D721Med (cell line): ENCODE measurements around the gene ERGIC1.

ENCODE experiments used
- DNase-seq: peaks from one replicate; pipeline ENCODE4 v3.0.0; 2011; ENCODE audit warnings: low spot score; ENCODE audit not compliant: insufficient read length
- FAIRE-seq: peaks from 2 replicates; lab custom pipeline; 2011; peaks lifted over from hg19 to GRCh38; lab: Jason Lieb, UNC
- TF ChIP-seq, protein P1 (sequence below): IDR thresholded peaks from 2 replicates; pipeline ENCODE4 v1.5.1; 2012; ENCODE audit warnings: mild to moderate bottlenecking, control low read depth; ENCODE audit not compliant: insufficient read depth; ENCODE audit errors: missing control alignments

ERGIC1 gene

DNA sequence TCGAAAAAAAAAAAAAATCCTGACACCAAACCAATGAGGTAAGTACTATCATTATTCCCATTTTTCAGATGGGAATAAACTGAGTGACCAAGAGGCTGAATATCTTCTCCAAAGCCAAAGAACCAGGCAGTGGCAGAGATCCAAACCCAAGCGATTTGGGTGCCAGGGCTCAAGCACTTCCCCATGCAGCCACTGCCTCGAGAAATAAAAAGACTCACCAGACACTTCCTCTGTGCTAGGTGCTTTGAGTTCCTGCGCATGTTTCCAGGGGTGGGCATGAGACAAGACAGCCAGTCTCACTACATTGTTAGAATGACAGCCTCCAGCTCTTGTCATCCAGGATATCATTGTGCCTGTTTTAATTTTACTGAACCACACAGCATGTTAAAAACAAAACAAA lies 122.9 kb downstream of the ERGIC1 start:
- DNase-seq (no peak), FAIRE-seq (no peak)
- TF ChIP-seq, protein P1, sequence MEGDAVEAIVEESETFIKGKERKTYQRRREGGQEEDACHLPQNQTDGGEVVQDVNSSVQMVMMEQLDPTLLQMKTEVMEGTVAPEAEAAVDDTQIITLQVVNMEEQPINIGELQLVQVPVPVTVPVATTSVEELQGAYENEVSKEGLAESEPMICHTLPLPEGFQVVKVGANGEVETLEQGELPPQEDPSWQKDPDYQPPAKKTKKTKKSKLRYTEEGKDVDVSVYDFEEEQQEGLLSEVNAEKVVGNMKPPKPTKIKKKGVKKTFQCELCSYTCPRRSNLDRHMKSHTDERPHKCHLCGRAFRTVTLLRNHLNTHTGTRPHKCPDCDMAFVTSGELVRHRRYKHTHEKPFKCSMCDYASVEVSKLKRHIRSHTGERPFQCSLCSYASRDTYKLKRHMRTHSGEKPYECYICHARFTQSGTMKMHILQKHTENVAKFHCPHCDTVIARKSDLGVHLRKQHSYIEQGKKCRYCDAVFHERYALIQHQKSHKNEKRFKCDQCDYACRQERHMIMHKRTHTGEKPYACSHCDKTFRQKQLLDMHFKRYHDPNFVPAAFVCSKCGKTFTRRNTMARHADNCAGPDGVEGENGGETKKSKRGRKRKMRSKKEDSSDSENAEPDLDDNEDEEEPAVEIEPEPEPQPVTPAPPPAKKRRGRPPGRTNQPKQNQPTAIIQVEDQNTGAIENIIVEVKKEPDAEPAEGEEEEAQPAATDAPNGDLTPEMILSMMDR, result no peak

GRCh38 chr5:172957458-172957857 lies 123.4 kb downstream of the ERGIC1 start:
- DNase-seq (no peak), FAIRE-seq (no peak)
- TF ChIP-seq, protein P1, result no peak

DNA sequence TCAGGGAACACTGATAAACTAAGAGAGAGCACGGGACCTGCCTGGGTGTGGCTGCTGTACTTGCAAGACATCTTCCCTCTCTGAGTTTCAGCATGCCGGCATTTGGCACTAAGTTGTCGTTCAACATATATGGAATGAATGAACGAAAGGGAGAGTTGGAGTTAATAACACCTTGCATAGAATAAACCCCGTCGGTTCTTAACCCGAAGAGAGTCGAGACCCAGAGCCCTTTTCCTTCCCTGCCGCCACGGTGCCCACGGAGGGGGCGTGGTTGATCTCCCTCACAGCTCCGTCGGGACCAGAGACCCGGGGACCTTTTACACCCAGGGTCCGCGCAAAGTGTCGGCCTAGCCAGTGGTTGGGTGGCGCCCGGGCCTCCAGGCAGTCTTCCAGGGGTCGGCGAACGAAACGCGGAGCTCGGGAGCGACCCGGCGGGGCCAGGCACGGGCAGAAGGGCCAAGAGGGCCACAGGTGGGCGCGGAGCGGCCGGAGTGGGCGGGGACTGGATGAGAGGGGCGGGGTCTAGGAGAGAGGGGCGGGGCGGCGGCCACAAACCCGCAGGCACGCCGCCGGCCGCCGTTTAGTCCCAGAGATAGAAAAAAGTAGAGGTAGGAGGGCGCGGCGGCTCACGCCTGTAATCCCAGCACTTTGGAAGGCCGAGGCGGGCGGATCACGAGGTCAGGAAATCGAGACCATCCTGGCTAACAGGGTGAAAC lies 124.4 kb downstream of the ERGIC1 start:
- DNase-seq, result peak; percentile 72
- FAIRE-seq, result no peak
- TF ChIP-seq, protein P1, result no peak

GRCh38 chr5:172959824-172960799 lies 126.1 kb downstream of the ERGIC1 start:
- TF ChIP-seq, protein P1, result no peak
- FAIRE-seq (no peak), DNase-seq (no peak)

GRCh38 chr5:172969921-172970320 lies 135.9 kb downstream of the ERGIC1 start:
- TF ChIP-seq, protein P1, result no peak
- DNase-seq (no peak), FAIRE-seq (no peak)

DNA sequence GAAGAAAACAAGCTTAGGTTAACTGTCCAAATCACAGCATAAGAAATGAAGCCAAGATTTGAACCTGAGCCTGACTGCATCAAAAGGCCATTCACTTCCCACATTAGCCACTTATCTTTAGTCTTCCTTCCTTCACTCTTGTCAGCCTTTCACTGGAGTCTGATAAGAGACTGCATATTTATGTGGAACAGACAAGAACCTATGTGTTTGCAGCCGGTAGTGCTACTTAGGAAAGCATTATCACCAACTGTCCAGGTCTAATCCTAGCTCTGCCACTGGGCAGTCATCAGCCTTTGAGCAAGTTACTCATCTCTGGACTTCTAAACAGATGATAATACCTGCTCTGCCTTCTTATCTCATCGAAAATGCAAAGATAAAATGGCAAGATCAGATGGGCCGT lies 137.4 kb downstream of the ERGIC1 start:
- DNase-seq (no peak), FAIRE-seq (no peak)
- TF ChIP-seq, protein P1, result no peak
